Fibroblast of lung (primary cell): ENCODE results near the gene CKAP4. TPM values are rescaled to one million over a fixed set of nuclear protein-coding genes. Genes with fewer than 3 reads are reported as not detected.

Experiments
- DNase-seq, 2 donors: peaks; one replicate each; pipeline versions ENCODE4 v3.0.0 to v3.0.0-alpha.2; 2010; ENCODE audit warnings: low read depth in 2 of 2
- H2AFZ ChIP-seq: 2 replicates; pipeline ENCODE4 v1.5.1; 2012; ENCODE audit warnings: low read length, control low read depth, inconsistent platforms
- H3K27ac ChIP-seq: 2 replicates; pipeline ENCODE4 v1.5.1; 2011; ENCODE audit warnings: low read length, control low read depth; ENCODE audit not compliant: insufficient read depth
- H3K27me3 ChIP-seq: 2 replicates; pipeline ENCODE4 v1.5.1; 2011; ENCODE audit warnings: mild to moderate bottlenecking, low read length; ENCODE audit not compliant: control insufficient read depth, insufficient read depth
- H3K36me3 ChIP-seq: 2 replicates; pipeline ENCODE4 v1.5.1; 2011; ENCODE audit warnings: low read length; ENCODE audit not compliant: control insufficient read depth, insufficient read depth
- H3K4me1 ChIP-seq: 2 replicates; pipeline ENCODE4 v1.5.1; 2011; ENCODE audit warnings: low read length; ENCODE audit not compliant: control insufficient read depth, insufficient read depth; ENCODE audit errors: extremely low read depth
- H3K4me2 ChIP-seq: 2 replicates; pipeline ENCODE4 v1.5.1; 2011; ENCODE audit warnings: low read length, control low read depth; ENCODE audit not compliant: insufficient read depth; ENCODE audit errors: extremely low read depth
- H3K4me3 ChIP-seq, 4 experiments: fragments of 200-600 bp in 1 of 4; sonication (generic) in 1 of 4; replicated peaks in 1 of 4; 2 replicates each; pipeline ENCODE4 v1.5.1; 2011 to 2016; ENCODE audit warnings: low read length in 4 of 4, low read depth in 3 of 4, mild to moderate bottlenecking in 3 of 4, control low read depth in 2 of 4, inconsistent platforms in 1 of 4, mixed read lengths in 1 of 4; ENCODE audit not compliant: insufficient read depth in 1 of 4; ENCODE audit errors: control extremely low read depth in 1 of 4
- H3K79me2 ChIP-seq: 2 replicates; pipeline ENCODE4 v1.5.1; 2012; ENCODE audit warnings: mild to moderate bottlenecking, low read length, inconsistent platforms; ENCODE audit not compliant: control insufficient read depth, insufficient read depth
- H3K9ac ChIP-seq: 2 replicates; pipeline ENCODE4 v1.5.1; 2011; ENCODE audit warnings: mild to moderate bottlenecking, low read length, control low read depth; ENCODE audit not compliant: insufficient read depth
- H3K9me3 ChIP-seq: 2 replicates; pipeline ENCODE4 v1.5.1; 2012; ENCODE audit warnings: low read depth, low read length; ENCODE audit not compliant: control insufficient read depth, insufficient read depth
- H4K20me1 ChIP-seq: 2 replicates; pipeline ENCODE4 v1.5.1; 2011; ENCODE audit warnings: low read length; ENCODE audit not compliant: control insufficient read depth, insufficient read depth; ENCODE audit errors: extremely low read depth
- CTCF ChIP-seq, 2 donors: IDR thresholded peaks in 1 of 2; conservative IDR thresholded peaks in 1 of 2; 1 replicate in 1 of 2; 2 replicates in 1 of 2; pipeline ENCODE4 v1.5.1; 2011 to 2012; ENCODE audit warnings: low read length in 2 of 2, control low read depth in 1 of 2, inconsistent platforms in 1 of 2, low read depth in 1 of 2, mild to moderate bottlenecking in 1 of 2
- EZH2 ChIP-seq: IDR thresholded peaks from 2 replicates; pipeline ENCODE4 v1.5.1; 2012; ENCODE audit warnings: low read length, control low read depth, mild to moderate bottlenecking; ENCODE audit errors: missing control alignments
- polyA plus RNA-seq, 2 donors: library from polyadenylated mRNA; depleted of rRNA in 1 of 2; stranded (reverse) in 1 of 2; unstranded in 1 of 2; fragments of >200 nt; gene quantifications; 2 replicates each; pipeline ENCODE4 v1.2.1, GENCODE V29; 2011 to 2012; ENCODE audit warnings: missing spikeins in 1 of 2
- total RNA-seq: library from RNA; depleted of rRNA; stranded (reverse); fragments of >200 nt; gene quantifications from 2 replicates; pipeline ENCODE4 v1.2.1, GENCODE V29; 2014

The CKAP4 gene
- total and polyA plus RNA-seq, 2 donors (not counting 1 experiment from before 2014, with no cell fraction given): 132 to 282 TPM

- H4K20me1 ChIP-seq: no peaks in the 10 kb centered on the region
- H2AFZ ChIP-seq: no peak overlapping the region
- H3K4me2 ChIP-seq: no peak overlapping the region
- no peak overlapping the region for H3K4me3 ChIP-seq
- no peak overlapping the region for H3K27ac ChIP-seq
- no peak for DNase-seq
- H3K4me1 ChIP-seq: no peaks in the 10 kb centered on the region
- no peaks in the 10 kb centered on the region for H3K9me3 ChIP-seq
- no peaks in the 10 kb centered on the region for H3K36me3 ChIP-seq
- no peak for TF ChIP-seq CTCF (conservative IDR thresholded peaks at IDR 0.05 in 1 of 2, IDR thresholded peaks at IDR 0.05 in 1 of 2; ENCODE audit: low read depth in 1 of 2, low read length in 2 of 2)
- no peak for TF ChIP-seq EZH2
- H3K79me2 ChIP-seq: no peaks in the 10 kb centered on the region
- H3K9ac ChIP-seq: no peak overlapping the region
- peaks cover 8% of the 10 kb centered on the region for H3K27me3 ChIP-seq
Measured at GRCh38 chr12:106274012-106274411, 26.2 kb upstream of the CKAP4 start.

GRCh38 chr12:106273491-106273890, 25.7 kb upstream of the CKAP4 start:
- DNase-seq: no peak
- H3K79me2 ChIP-seq: no peaks in the 10 kb centered on the region
- H3K9ac ChIP-seq: no peak overlapping the region
- H3K27me3 ChIP-seq: peaks cover 5% of the 10 kb centered on the region
- H3K4me2 ChIP-seq: no peak overlapping the region
- no peaks in the 10 kb centered on the region for H3K4me1 ChIP-seq
- no peaks in the 10 kb centered on the region for H3K36me3 ChIP-seq
- TF ChIP-seq CTCF (conservative IDR thresholded peaks at IDR 0.05 in 1 of 2, IDR thresholded peaks at IDR 0.05 in 1 of 2; ENCODE audit: low read depth in 1 of 2, low read length in 2 of 2) (no peak), EZH2 (no peak)
- H3K9me3 ChIP-seq: no peaks in the 10 kb centered on the region
- H2AFZ ChIP-seq: no peak overlapping the region
- no peak overlapping the region for H3K4me3 ChIP-seq
- H4K20me1 ChIP-seq: no peaks in the 10 kb centered on the region
- H3K27ac ChIP-seq: no peak overlapping the region

GRCh38 chr12:106271575-106272505, 24.0 kb upstream of the CKAP4 start:
- H3K9ac ChIP-seq: no peak overlapping the region
- H2AFZ ChIP-seq: no peak overlapping the region
- no peaks in the 10 kb centered on the region for H3K9me3 ChIP-seq
- H3K27me3 ChIP-seq: peaks cover 5% of the 10 kb centered on the region
- H3K79me2 ChIP-seq: no peaks in the 10 kb centered on the region
- H3K4me1 ChIP-seq: no peaks in the 10 kb centered on the region
- H3K36me3 ChIP-seq: no peaks in the 10 kb centered on the region
- DNase-seq: no peak
- TF ChIP-seq EZH2 (no peak), CTCF (conservative IDR thresholded peaks at IDR 0.05 in 1 of 2, IDR thresholded peaks at IDR 0.05 in 1 of 2; ENCODE audit: low read depth in 1 of 2, low read length in 2 of 2) (no peak)
- no peak overlapping the region for H3K27ac ChIP-seq
- no peak overlapping the region for H3K4me3 ChIP-seq
- H3K4me2 ChIP-seq: no peak overlapping the region
- no peaks in the 10 kb centered on the region for H4K20me1 ChIP-seq
